Gastroesophageal sphincter (tissue), 3 donors: ENCODE data around the gene OCA2.

Experiments
- POLR2A ChIP-seq, 2 donors: fragments of 450-650 bp; IDR thresholded peaks; one replicate each; pipeline ENCODE4 v1.6.1; 2017; ENCODE audit warnings: antibody characterized with exemption in 2 of 2, mild to moderate bottlenecking in 2 of 2, moderate library complexity in 1 of 2
- POLR2AphosphoS5 ChIP-seq: sonication (generic); formaldehyde crosslinking; IDR thresholded peaks from one replicate; pipeline ENCODE4 v1.6.1; 2017; ENCODE audit warnings: antibody characterized with exemption
- TF ChIP-seq, protein P1 (sequence below), 4 experiments: fragments of 200-600 bp in 2 of 4; fragments of 450-650 bp in 2 of 4; sonication (generic) in 1 of 4; IDR thresholded peaks; one replicate each; pipeline ENCODE4 v1.5.1; 2017 to 2019; ENCODE audit warnings: antibody characterized with exemption in 4 of 4, mild to moderate bottlenecking in 2 of 4, moderate library complexity in 2 of 4

DNA sequence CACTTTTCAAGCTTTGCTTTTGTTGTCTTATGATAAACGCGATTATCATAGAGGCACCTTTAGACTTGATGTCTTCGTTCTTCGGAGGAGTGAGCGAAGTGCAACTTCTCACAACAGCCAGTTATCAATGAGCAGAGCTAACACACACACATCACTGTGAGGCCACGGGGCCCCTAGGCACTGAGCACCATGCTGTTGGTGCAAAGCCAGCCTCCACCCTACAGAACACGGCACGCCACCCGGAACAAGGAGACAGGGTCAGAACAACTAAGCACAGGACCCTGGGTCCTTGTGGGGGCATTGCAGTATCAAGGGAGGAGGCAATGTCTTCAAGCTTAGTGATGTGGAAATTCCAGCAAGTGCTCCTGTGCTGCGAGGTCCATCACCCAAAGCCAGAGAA, 244.5 kb downstream of the OCA2 start:
- TF ChIP-seq, protein P1, sequence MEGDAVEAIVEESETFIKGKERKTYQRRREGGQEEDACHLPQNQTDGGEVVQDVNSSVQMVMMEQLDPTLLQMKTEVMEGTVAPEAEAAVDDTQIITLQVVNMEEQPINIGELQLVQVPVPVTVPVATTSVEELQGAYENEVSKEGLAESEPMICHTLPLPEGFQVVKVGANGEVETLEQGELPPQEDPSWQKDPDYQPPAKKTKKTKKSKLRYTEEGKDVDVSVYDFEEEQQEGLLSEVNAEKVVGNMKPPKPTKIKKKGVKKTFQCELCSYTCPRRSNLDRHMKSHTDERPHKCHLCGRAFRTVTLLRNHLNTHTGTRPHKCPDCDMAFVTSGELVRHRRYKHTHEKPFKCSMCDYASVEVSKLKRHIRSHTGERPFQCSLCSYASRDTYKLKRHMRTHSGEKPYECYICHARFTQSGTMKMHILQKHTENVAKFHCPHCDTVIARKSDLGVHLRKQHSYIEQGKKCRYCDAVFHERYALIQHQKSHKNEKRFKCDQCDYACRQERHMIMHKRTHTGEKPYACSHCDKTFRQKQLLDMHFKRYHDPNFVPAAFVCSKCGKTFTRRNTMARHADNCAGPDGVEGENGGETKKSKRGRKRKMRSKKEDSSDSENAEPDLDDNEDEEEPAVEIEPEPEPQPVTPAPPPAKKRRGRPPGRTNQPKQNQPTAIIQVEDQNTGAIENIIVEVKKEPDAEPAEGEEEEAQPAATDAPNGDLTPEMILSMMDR (IDR thresholded peaks at IDR 0.05), result no peak
- TF ChIP-seq POLR2A (IDR thresholded peaks at IDR 0.05) (no peak), POLR2AphosphoS5 (no peak)
